ENCODE results near the gene GTPBP8.
A peak's percentile ranks its signal among the peaks of the same experiment; 100 is the strongest.

The GTPBP8 gene

DNA sequence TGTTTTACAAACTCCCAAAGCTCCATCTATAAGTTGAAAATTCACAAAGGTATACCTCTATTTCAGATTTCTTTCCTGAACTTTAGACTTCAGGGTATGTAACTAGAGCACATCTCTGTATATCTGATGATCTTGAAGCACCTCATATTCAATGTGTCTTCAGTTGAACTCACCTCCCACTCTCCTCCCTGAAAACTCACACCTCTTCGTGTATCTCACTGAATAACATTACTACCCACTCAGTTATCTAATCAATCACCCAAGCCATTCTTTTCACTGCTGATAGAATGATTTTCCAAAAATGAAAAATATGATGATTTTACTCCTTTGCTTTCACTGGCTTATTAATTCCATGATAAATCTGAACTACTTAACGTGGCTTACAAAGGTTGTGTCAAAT lies 52.9 kb downstream of the GTPBP8 start:
- TF ChIP-seq, protein P1, sequence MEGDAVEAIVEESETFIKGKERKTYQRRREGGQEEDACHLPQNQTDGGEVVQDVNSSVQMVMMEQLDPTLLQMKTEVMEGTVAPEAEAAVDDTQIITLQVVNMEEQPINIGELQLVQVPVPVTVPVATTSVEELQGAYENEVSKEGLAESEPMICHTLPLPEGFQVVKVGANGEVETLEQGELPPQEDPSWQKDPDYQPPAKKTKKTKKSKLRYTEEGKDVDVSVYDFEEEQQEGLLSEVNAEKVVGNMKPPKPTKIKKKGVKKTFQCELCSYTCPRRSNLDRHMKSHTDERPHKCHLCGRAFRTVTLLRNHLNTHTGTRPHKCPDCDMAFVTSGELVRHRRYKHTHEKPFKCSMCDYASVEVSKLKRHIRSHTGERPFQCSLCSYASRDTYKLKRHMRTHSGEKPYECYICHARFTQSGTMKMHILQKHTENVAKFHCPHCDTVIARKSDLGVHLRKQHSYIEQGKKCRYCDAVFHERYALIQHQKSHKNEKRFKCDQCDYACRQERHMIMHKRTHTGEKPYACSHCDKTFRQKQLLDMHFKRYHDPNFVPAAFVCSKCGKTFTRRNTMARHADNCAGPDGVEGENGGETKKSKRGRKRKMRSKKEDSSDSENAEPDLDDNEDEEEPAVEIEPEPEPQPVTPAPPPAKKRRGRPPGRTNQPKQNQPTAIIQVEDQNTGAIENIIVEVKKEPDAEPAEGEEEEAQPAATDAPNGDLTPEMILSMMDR (IDR thresholded peaks at IDR 0.05): no peak

DNA sequence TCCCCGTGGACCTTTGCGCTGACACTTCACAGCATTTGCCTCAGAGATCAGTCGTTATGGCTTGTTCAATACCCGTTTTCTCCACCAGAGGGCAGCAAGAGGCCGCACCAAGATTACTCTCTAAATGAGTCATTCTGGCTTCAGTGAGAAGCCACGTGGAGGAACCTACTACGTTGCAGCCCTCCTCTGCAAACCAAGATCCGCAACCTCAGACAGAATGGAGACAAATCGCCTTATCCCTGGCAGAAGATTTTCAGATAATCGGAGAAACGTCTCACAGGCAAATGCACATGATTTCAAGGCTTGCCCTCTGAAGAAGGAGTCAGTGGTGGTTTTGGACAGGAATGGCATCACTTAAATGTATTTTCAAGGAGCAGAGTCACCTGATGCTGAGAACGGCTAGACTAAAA lies 60.5 kb downstream of the GTPBP8 start:
- TF ChIP-seq, protein P1 (IDR thresholded peaks at IDR 0.05): peak; percentile 82

All from LNCAP (cell line).